Heart left ventricle (tissue), 16 donors: ENCODE results near the gene IL15. TPM values are rescaled to one million over a fixed set of nuclear protein-coding genes. Genes with fewer than 3 reads are reported as not detected.

Experiments used
- ATAC-seq, 4 donors: fragments of 200-7000 bp; cut with Tn5 transposase; one replicate each; pipeline ENCODE4 v1.9.1; 2020 to 2022; ENCODE audit warnings: moderate library complexity in 4 of 4, mild to moderate bottlenecking in 3 of 4, moderate number of reproducible peaks in 1 of 4
- DNase-seq, 5 donors: peaks; one replicate each; pipeline ENCODE4 v3.0.0-alpha.2; 2020
- H3K27ac ChIP-seq, 12 donors: fragments of 200-600 bp; sonication (generic) in 4 of 12; one replicate each; pipeline versions ENCODE4 v1.5.0 to v1.8.0; 2016 to 2022; ENCODE audit warnings: mild to moderate bottlenecking in 2 of 12
- H3K27me3 ChIP-seq, 9 donors: fragments of 200-600 bp; sonication (generic) in 2 of 9; one replicate each; pipeline versions ENCODE4 v1.5.1 to v1.8.0; 2016 to 2022; ENCODE audit warnings: mild to moderate bottlenecking in 3 of 9
- H3K36me3 ChIP-seq, 9 donors: fragments of 200-600 bp; sonication (generic) in 2 of 9; one replicate each; pipeline versions ENCODE4 v1.5.0 to v1.8.0; 2018 to 2022; ENCODE audit warnings: mild to moderate bottlenecking in 2 of 9
- H3K4me1 ChIP-seq, 12 donors: fragments of 200-600 bp; sonication (generic) in 4 of 12; one replicate each; pipeline versions ENCODE4 v1.5.0 to v1.8.0; 2016 to 2022; ENCODE audit warnings: mild to moderate bottlenecking in 3 of 12
- H3K4me3 ChIP-seq, 12 donors: fragments of 200-600 bp; sonication (generic) in 4 of 12; one replicate each; pipeline versions ENCODE4 v1.5.0 to v1.8.0; 2017 to 2022; ENCODE audit warnings: mild to moderate bottlenecking in 9 of 12, moderate library complexity in 4 of 12
- H3K9me3 ChIP-seq, 12 donors: fragments of 200-600 bp; sonication (generic) in 4 of 12; one replicate each; pipeline versions ENCODE4 v1.5.0 to v1.8.0; 2016 to 2022; ENCODE audit warnings: mild to moderate bottlenecking in 1 of 12
- POLR2A ChIP-seq, 2 donors: fragments of 450-650 bp; IDR thresholded peaks; one replicate each; pipeline ENCODE4 v1.6.1; 2017; ENCODE audit warnings: antibody characterized with exemption in 2 of 2, mild to moderate bottlenecking in 2 of 2, moderate library complexity in 2 of 2
- WGBS, 4 donors: extraction: QIAGEN DNeasy Blood & Tissue Kit in 2 of 4; methylation state at CpG; one replicate each; pipeline versions ENCODE4 v1.1.5 to v1.1.7; 2013 to 2018; 5-methylcytosine and 5-hydroxymethylcytosine counted together
- intact Hi-C, 10 donors: fragments of 100-400 bp; cut with DNase I; formaldehyde crosslinking; loops; one replicate each; pipeline versions ENCODE4 v1.11.1 to v1.14.2; 2022
- polyA plus RNA-seq, 2 donors: library from polyadenylated mRNA; stranded (reverse); fragments of 200-250 nt; gene quantifications; one replicate each; pipeline ENCODE4 v1.2.3, GENCODE V29; 2013
- total RNA-seq, 9 donors: library from RNA; depleted of rRNA in 2 of 9; stranded (reverse); fragments of >200 nt in 2 of 9; fragmentation: NEBNext Ultra II Directional in 3 of 9; extraction: Animal tissue kit (Norgen Biotek cat#: 25700) in 3 of 9; gene quantifications; one replicate each; pipeline versions ENCODE4 v1.1.0 to v1.2.4, GENCODE V29; 2016 to 2023
- TF ChIP-seq, protein P1 (sequence below), 12 donors: fragments of 200-600 bp; sonication (generic) in 4 of 12; IDR thresholded peaks; one replicate each; pipeline versions ENCODE4 v1.5.0 to v1.8.0; 2018 to 2022; ENCODE audit warnings: antibody characterized with exemption in 12 of 12, mild to moderate bottlenecking in 5 of 12
- donor health status: ischemic (EF 13 %, LVEDD 7.1; RV severe dilation, severe dysfunction).
- donor health status: healthy with polysubstance abuse.
- donor health status: DM: no; HTN: yes; CAD: no.
- donor health status: DM: no; HTN: no; CAD: no.
- donor health status: ischemic (EF 25% LVEDD 6.9; RV normal size, moderate dysfunction).
- donor health status: ischemic (EF 25% LVEDD 5.7; RV mildly dilated, moderate dysfunction).
- donor health status: healthy.
- donor health status: DM: yes; HTN: yes; CAD: no.
- donor health status: ischemic (EF 35%, LVEDD 5.7; RV mildly dilated, moderate dysfunction).
- donor health status: nonischemic (EF 11% LVEDD 7.7; RV severe dilation, severe dysfunction).
- donor health status: DM: yes; HTN: yes; CAD: no.
- donor health status: PGD.
- donor health status: ischemic (EF 29% LVEDD 5.4; RV normal size, mild dysfunction).
- donor health status: nonischemic (EF 23%, LVEDD 6.1; RV moderate dilation, normal function).

The IL15 gene
- total and polyA plus RNA-seq, 11 donors = 1.1 to 15.1 (median 2.5) TPM

- 79 to 91% (median 84%) methylated on average over 3 of the region's 3 CpGs for WGBS, 4 donors
- no peak for DNase-seq
- no peaks in the 10 kb centered on the region for H3K27me3 ChIP-seq
- H3K4me3 ChIP-seq = no peak overlapping the region
- H3K4me1 ChIP-seq = peaks cover 0 to 6% (median 0%) of the 10 kb centered on the region in 12 donors
- no peak for ATAC-seq
- TF ChIP-seq, protein P1, sequence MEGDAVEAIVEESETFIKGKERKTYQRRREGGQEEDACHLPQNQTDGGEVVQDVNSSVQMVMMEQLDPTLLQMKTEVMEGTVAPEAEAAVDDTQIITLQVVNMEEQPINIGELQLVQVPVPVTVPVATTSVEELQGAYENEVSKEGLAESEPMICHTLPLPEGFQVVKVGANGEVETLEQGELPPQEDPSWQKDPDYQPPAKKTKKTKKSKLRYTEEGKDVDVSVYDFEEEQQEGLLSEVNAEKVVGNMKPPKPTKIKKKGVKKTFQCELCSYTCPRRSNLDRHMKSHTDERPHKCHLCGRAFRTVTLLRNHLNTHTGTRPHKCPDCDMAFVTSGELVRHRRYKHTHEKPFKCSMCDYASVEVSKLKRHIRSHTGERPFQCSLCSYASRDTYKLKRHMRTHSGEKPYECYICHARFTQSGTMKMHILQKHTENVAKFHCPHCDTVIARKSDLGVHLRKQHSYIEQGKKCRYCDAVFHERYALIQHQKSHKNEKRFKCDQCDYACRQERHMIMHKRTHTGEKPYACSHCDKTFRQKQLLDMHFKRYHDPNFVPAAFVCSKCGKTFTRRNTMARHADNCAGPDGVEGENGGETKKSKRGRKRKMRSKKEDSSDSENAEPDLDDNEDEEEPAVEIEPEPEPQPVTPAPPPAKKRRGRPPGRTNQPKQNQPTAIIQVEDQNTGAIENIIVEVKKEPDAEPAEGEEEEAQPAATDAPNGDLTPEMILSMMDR (IDR thresholded peaks at IDR 0.05) = no peak
- no peak for TF ChIP-seq POLR2A (IDR thresholded peaks at IDR 0.05)
- no peaks in the 10 kb centered on the region for H3K9me3 ChIP-seq
- no peaks in the 10 kb centered on the region for H3K36me3 ChIP-seq
- intact Hi-C loops = no loop called here
- no peak overlapping the region for H3K27ac ChIP-seq
These were observed 32.0 kb downstream of the IL15 start for GRCh38 chr4:141668200-141668910.

GRCh38 chr4:141669501-141669900, 33.1 kb downstream of the IL15 start:
- Histone ChIP-seq H3K27ac (no peak overlapping the region), H3K27me3 (no peaks in the 10 kb centered on the region), H3K4me3 (no peak overlapping the region), H3K36me3 (no peaks in the 10 kb centered on the region), H3K4me1 (peaks cover 0 to 6% (median 0%) of the 10 kb centered on the region in 12 donors), H3K9me3 (no peaks in the 10 kb centered on the region)
- intact Hi-C loops = no loop called here
- DNase-seq (no peak), ATAC-seq (no peak)
- TF ChIP-seq, protein P1 (IDR thresholded peaks at IDR 0.05) = no peak
- no peak for TF ChIP-seq POLR2A (IDR thresholded peaks at IDR 0.05)
- 42 to 74% (median 54%) methylated on average over 1 of the region's 1 CpG for WGBS, 4 donors

DNA sequence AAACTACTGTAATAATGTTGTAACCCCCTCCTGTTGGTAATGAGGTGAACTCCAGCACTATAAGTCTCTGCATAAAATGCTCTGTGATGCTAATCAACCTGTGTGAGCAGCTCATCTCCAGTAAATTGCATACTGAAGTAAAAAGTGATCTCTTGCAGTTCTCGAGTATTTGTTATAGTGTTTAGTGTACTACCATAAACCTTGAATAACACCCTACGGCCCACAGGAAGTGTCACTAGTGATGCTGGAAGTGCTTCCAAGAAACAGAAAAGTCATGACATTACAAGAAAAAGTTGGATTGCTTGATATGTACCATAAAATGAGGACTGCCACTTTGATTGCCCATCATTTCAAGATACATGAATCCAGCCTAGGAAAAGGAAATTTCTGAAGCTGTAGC, 39.0 kb downstream of the IL15 start:
- Histone ChIP-seq H3K9me3 (no peaks in the 10 kb centered on the region), H3K4me3 (no peak overlapping the region), H3K36me3 (no peaks in the 10 kb centered on the region), H3K27me3 (no peaks in the 10 kb centered on the region), H3K4me1 (no peaks in the 10 kb centered on the region), H3K27ac (no peak overlapping the region)
- intact Hi-C loops = no loop called here
- WGBS, 4 donors = 56 to 70% (median 61%) methylated on average over 2 of the region's 2 CpGs
- TF ChIP-seq POLR2A (IDR thresholded peaks at IDR 0.05) = no peak
- TF ChIP-seq, protein P1 (IDR thresholded peaks at IDR 0.05) = no peak
- ATAC-seq (no peak), DNase-seq (no peak)

DNA sequence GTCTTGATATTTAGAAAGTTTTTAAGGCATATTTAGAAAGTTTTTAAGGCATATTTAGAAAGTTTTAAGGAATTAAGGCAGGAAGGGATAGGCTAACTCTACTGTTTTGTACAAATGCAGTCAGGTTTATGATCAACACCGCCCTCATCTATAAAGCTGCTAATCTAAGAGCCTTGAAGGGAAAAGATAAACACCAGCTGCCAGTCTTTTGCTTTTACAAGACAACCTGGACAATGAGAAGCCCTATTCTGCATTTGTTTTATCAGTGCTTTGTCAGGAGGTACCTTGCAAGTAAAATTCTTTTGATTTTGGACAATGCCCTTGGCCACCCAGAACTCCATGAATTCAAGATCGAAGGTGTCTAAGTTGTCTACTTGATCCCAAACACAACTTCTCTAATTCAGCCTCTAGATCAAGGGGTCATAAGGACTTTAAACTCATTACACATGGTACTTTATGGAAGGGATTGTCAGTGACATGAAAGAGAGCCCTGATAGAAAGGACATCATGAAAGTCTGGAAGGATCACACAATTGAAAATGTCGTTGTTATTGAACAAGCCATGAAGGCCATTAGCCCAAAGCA, 39.8 kb downstream of the IL15 start:
- TF ChIP-seq, protein P1 (IDR thresholded peaks at IDR 0.05) = no peak
- no peak for TF ChIP-seq POLR2A (IDR thresholded peaks at IDR 0.05)
- WGBS, 4 donors = 62 to 77% (median 68%) methylated on average over 3 of the region's 3 CpGs
- Histone ChIP-seq H3K36me3 (no peaks in the 10 kb centered on the region), H3K4me3 (no peak overlapping the region), H3K9me3 (no peaks in the 10 kb centered on the region), H3K27me3 (no peaks in the 10 kb centered on the region), H3K27ac (no peak overlapping the region), H3K4me1 (no peaks in the 10 kb centered on the region)
- intact Hi-C loops = no loop called here
- DNase-seq (no peak), ATAC-seq (no peak)
